ENCODE data around the gene PCGF2.
A peak's percentile ranks its signal among the peaks of the same experiment; 100 is the strongest.
"Not testable (repeated sequence)": the region's sequence is repeated elsewhere in the genome, so short reads cannot be mapped to it uniquely, and the experiment has no call there.

PCGF2 gene

GRCh38 chr17:38733982-38734973, 13.9 kb downstream of the PCGF2 start:
- no peak for DNase-seq

- no peak for DNase-seq
Measured at GRCh38 chr17:38733282-38733981, 14.7 kb downstream of the PCGF2 start.

DNA sequence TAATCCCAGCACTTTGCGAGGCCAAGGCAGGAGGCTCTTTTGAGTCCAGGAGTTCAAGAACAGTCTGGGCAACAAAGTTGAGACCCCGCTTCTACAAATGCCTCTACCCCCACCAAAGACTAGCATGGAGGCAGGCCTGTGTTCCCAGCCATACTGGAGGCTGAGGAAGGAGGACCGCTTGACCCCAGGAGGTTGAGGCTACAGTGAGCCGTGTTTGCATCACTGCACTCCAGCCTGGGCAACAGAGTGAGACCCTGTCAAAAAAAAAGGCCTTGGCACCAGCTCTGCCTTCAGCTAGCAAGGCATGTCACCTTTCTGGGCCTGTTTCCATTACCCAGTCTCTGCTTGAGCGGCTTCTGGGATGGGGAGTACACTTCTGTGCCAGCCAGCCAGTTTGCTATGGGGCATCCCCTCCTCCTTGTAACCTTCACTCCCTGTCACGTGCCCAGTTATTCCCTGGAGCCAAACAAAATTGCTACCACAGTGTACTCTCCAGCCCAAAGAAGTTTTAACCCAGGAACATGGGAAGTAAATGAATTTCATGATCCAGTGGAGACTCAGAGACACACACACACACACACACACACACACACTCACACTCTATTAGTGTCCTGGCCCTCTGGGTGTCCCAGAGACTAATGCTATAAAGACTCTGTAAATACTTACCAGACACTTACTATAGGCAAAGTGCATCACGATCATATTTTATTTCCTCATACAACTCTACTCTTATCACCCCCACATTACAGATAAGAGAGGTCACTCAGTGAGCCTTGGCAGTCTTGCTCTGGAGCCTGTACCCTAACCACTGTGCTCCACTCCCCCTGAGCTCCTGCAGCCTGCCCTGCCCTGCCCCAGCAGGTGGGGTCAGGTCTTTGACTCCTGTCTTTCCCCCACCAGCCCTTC, 15.5 kb downstream of the PCGF2 start:
- no peak for DNase-seq

DNA sequence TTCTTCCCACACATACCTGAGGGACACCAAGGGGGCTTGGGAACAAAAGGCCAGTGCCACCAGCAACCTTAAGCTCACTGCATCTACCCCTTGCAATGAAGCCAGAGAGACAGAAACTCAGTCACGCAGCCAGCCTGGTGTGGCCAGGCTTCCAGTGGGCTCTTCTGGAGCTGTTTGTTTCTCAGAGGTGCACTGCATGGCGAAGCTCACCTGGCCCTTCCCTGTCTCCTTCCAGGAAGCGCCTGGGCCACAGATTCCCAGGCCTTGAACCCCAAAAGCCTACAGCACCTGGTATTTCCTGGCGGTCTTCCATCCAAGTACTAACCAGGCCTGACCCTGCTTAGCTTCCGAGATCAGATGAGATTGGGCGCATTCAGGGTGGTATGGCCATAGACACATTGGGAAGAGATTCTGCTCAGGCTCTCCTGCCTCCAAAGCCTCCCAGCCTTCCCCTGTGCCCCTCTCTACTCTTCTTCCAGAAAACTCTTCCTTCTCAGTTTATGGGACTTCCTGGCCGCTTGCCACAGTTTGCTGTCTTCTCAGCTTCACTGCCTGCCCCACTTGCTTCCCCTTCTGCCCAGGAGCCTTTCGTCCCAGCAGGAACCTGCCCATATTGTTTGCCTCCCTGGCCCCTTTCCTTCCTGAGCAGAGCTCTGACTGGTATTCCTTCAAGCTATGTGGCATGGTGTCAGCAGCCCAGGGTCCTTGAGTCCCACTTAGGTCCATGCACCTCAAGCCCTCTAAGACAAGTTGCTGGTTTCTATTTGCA, 16.4 kb downstream of the PCGF2 start:
- DNase-seq: no peak

- DNase-seq: peak; percentile 49
Measured at GRCh38 chr17:38730526-38731379, 17.4 kb downstream of the PCGF2 start.

DNA sequence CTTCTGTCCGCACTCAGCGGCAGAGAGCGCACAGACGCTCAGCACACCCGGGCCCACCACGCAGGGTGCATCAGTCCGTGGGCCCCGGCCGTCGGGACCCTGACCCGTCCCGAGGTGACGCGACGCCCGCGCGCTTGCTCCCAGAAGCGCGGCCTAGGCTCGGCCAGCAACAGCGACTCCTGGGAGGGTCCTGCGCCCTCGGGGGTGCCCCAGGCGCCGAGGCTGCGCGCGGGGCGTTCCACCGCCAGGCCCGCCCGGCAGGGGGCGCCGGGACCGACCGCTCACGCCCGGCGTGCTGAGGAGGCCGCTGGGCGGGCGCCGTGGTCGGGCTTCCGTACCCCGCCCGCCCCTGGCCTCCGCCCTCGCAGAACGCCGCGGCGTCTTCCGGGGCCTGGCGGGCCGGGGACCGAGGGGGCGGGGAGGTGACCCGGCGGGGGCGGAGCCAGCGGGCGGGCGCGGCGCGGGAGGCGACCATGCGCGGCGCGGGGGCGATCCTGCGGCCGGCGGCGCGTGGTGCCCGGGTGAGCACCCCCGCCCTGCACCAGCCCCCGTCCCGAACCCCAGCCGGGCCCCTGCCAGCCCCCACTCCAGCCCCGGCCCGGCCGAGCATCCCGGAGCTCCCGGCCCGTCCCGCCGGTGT, 18.1 kb downstream of the PCGF2 start, which contains the start of gene CISD3:
TSS of gene CISD3 (plus strand) at position 456 of the 640 bp plus-strand sequence. CDS start at position 474, 18 bp downstream.
- DNase-seq: peak; percentile 19

GRCh38 chr17:38729368-38729885, 18.7 kb downstream of the PCGF2 start:
- no peak for DNase-seq

DNA sequence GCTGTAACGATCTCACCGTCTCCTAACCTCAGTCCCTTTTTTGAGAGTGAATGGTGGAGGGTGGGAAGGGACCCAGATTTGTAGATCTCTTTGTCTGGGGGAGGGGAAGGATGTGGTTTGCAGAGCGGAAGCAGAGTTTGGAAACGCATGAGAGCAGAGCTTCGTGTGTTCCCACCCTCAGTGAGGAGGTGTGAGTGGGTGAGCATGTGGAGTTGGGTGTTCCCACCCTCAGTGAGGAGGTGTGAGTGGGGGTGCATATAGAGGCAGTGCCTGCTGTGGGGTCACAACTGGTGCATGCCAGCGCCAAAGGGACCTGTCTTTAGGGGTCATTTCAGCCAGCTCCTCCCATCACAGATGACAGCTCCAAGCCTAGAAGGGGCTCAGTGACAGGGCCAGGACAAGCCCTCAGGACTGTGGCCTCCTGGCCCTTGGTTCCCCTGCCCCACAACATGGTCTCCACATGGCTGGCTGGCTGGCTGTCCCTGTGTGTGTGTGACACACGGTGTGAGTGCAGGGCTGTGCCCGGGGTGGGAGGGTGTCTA, 19.8 kb downstream of the PCGF2 start:
- no peak for DNase-seq

DNA sequence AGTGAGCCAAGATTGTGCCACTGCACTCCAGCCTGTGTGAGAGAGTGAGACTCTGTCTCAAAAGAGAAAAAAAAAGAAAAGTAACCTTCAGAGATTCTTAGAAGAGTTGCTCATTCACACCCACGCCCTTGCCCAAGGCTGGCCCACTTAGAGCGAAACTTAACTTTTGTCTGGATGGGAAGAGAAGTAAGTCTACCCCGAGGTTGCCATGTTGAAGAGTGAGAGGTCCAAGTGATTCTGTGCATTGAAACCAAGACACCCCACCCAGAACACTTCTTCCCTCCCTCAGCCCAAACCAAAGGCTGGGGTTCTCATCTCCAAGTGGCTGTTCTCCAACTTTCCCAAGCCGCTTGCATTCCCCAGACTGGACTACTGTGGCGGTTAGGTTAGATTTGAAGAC, 20.4 kb downstream of the PCGF2 start:
- DNase-seq: no peak

- not testable (repeated sequence) for DNase-seq
Measured at GRCh38 chr17:38726145-38726544, 22.0 kb downstream of the PCGF2 start.

- peak; percentile 72 for DNase-seq
Measured at GRCh38 chr17:38725066-38725465, 23.1 kb downstream of the PCGF2 start.

GRCh38 chr17:38724337-38724988, 23.7 kb downstream of the PCGF2 start:
- peak; percentile 89 for DNase-seq

GRCh38 chr17:38721802-38722201, 26.3 kb downstream of the PCGF2 start:
- DNase-seq: no peak

- DNase-seq: no peak
Measured at GRCh38 chr17:38720941-38721340, 27.2 kb downstream of the PCGF2 start.

GRCh38 chr17:38719943-38720641, 28.0 kb downstream of the PCGF2 start:
- DNase-seq: no peak

- no peak for DNase-seq
Measured at GRCh38 chr17:38719289-38719942, 28.7 kb downstream of the PCGF2 start.

- DNase-seq: no peak
Measured at GRCh38 chr17:38717139-38717745, 30.9 kb downstream of the PCGF2 start.
